Measurements from ENCODE around the gene MICAL2.

- no peak for TF ChIP-seq ZNF132 (tag by site-specific recombination; IDR thresholded peaks at IDR 0.05; ENCODE audit: borderline replicate concordance)
- no peak for TF ChIP-seq SETDB1 (IDR thresholded peaks at IDR 0.05; ENCODE audit: insufficient read length, low read length)
- TF ChIP-seq ZNF548 (tag by site-specific recombination; IDR thresholded peaks at IDR 0.05) = no peak
- TF ChIP-seq ZNF624 (tag by site-specific recombination; IDR thresholded peaks at IDR 0.05) = no peak
- TF ChIP-seq HOXA7 (CRISPR knock-in tag; IDR thresholded peaks at IDR 0.05; ENCODE audit: borderline replicate concordance) = no peak
- no peak for TF ChIP-seq CTCF (tag by site-specific recombination; IDR thresholded peaks at IDR 0.05)
- no peak for TF ChIP-seq ZNF274 (IDR thresholded peaks at IDR 0.05; ENCODE audit: low read length)
- TF ChIP-seq ZNF274 (tag by site-specific recombination; IDR thresholded peaks at IDR 0.05; ENCODE audit: borderline replicate concordance) = no peak
- TF ChIP-seq ZNF510 (tag by site-specific recombination; IDR thresholded peaks at IDR 0.05; ENCODE audit: insufficient replicate concordance) = no peak
- no peak for TF ChIP-seq PBX3 (CRISPR knock-in tag; IDR thresholded peaks at IDR 0.05)
- no peak for TF ChIP-seq ZNF768 (tag by site-specific recombination; IDR thresholded peaks at IDR 0.05)
- no peak for TF ChIP-seq ZNF350 (tag by site-specific recombination; IDR thresholded peaks at IDR 0.05)
- TF ChIP-seq ZNF157 (tag by site-specific recombination; IDR thresholded peaks at IDR 0.05) = no peak
- no peak for TF ChIP-seq ZNF785 (tag by site-specific recombination; IDR thresholded peaks at IDR 0.05)
Measured at GRCh38 chr11:12126344-12127019, 16.1 kb downstream of the MICAL2 start.

Data from HEK293 (cell line).